Ramos (cell line): ENCODE results near the gene LGR6.
"Not testable (repeated sequence)": the region's sequence is repeated elsewhere in the genome, so short reads cannot be mapped to it uniquely, and the experiment has no call there.

Source experiments
- in situ Hi-C: fragments of 300-500 bp; cut with MboI; formaldehyde crosslinking; loops from one replicate; pipeline ENCODE4 v1.14.3; 2022; ENCODE audit warnings: low sequenced_read_pairs; ENCODE audit not compliant: unreplicated experiment

The LGR6 gene

DNA sequence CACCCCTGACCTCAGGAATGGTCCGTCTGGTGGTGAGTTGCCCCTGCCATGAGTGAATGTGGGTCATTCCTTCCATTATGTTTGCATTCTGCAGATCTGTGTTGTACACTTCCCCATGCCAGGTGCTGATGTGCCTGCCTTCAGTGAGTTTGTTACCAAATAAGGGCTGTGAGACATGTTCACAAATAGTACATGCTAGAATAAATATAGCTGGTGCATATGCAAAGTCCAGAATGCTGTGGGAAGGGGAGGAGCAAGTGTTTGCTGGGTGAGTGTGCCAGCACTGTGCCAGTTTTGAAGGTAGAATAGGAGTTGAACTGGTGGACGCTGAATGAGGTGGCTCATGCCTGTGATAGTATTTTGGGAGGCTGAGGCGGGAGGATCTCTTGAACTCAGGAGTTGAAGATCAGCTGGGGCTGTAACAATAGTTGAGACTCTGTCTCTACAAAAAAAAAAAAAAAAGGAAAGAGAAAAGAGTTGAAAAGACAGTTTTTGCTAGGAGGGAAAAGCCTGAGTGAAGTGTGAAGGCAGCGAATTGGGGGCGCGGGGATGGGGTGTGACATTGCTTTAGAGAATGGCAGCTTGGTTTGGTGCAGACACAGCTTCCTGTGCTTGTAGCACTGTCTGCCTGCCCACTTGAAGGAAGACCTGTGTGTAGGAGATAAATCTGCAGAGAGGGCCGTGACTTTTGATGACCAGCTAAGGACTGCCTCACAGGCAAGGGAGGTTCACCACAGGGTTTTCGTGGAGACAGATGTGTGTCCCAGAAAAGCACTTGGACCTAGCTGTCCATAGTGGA is 61.1 kb downstream of the LGR6 start:
- in situ Hi-C loops = no loop called here

DNA sequence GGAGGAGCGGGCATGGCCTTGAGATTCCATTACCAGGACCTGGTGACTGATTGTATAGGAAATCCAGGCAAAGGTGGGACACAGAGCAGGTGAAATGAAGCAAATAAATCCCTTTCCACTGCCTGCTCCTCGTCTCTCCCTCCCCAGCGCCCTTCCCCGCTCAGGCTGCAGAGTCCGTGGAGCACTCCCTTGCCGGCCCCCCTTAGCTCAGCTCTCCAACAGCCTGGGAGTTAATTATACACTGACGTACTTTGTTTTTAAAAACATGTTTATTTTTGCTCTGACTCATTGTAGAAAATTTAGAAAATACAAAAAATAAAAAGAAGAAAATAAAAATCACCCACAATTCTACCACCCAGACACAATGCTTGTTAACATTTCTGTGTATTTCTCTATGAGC is 61.7 kb downstream of the LGR6 start:
- in situ Hi-C loops = no loop called here

DNA sequence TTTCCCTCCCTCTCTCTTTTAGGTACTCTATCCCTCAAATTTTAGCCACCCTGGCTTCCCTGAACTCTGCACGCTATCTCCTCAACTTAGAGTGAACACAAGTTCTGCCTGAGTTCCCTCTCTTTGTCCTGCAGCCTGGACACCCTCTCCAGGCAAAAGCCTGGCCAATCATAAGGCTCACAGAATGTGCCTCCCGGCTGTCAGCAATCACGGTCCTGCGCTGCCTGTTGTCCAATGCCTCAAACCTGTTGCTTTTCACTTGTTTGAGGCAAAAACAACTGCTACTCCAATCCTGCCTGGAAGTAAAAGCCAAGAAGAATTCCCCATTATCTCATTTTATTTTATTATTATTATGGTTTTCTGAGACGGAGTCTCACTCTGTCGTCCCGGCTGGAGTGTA is 66.1 kb downstream of the LGR6 start:
- in situ Hi-C loops = no loop called here

DNA sequence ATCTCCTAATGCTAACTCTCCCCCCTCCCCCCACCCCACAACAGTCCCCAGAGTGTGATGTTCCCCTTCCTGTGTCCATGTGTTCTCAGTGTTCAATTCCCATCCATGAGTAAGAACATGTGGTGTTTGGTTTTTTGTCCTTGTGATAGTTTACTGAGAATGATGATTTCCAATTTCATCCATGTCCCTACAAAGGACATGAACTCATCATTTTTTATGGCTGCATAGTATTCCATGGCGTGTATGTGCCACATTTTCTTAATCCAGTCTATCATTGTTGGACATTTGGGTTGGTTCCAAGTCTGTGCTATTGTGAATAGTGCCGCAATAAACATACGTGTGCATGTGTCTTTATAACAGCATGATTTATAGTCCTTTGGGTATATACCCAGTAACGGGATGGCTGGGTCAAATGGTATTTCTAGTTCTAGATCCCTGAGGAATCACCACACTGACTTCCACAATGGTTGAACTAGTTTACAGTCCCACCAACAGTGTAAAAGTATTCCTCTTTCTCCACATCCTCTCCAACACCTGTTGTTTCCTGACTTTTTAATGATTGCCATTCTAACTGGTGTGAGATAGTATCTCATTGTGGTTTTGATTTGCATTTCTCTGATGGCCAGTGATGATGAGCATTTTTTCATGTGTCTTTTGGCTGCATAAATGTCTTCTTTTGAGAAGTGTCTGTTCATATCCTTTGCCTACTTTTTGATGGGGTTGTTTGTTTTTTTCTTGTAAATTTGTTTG is 67.8 kb downstream of the LGR6 start:
- in situ Hi-C loops = not testable (repeated sequence)

DNA sequence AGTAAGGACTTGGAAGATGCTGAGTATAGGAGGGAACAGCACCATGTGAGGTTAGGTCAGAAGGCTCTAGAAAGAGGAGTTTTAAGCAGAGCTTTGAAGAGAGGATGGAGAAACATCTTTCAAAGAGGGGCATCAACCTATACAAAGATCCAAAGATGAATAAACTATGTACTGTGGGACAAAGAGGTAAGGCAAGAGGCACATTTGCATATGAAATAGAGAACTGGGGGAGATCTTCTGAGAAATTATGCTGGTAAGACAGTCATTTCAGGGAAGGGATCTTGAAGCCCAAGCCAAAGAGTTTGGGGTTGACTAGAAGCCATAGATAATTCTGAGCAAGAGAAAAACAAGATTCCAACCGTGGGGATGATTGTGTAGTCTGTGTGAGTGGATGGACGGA is 70.0 kb downstream of the LGR6 start:
- in situ Hi-C loops = no loop called here

DNA sequence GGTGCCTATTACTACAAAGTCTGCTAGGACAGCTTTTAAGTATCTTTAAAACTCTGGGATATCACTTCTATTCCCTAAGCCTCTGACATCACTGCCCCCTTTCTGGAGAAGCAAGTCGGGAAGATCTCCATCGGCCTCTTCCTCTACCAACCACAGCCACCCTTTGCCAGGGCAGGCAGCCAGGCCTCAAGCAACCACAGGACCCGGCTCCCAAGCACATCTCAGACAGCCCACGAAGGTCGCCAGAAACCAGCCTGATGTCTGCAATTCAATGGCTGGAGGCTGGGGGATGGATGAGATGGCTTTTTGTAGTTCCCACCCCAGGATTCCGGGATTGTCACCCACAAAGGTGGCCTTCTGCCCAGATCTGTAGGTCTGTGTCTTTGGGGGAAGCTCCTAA is 70.7 kb downstream of the LGR6 start:
- in situ Hi-C loops = no loop called here

DNA sequence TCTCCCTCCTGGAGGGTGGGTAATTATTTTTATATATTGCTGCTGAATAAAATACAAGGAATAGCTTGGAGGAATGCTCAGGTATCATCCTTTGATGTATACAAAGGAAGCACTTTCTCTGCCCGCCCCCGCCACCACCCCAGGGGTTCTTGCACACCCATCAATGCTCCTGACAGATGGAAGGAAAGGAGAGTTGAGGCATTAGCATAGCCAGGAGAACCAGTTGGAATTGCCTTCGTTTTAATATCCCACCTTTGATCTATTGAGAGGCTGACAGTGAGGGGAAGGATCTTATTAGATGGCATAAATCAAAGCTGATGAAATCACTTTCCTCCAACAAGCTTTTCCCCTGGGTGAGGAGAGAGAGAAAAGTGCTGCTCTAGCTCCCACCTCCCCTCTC is 71.1 kb downstream of the LGR6 start:
- in situ Hi-C loops = no loop called here

DNA sequence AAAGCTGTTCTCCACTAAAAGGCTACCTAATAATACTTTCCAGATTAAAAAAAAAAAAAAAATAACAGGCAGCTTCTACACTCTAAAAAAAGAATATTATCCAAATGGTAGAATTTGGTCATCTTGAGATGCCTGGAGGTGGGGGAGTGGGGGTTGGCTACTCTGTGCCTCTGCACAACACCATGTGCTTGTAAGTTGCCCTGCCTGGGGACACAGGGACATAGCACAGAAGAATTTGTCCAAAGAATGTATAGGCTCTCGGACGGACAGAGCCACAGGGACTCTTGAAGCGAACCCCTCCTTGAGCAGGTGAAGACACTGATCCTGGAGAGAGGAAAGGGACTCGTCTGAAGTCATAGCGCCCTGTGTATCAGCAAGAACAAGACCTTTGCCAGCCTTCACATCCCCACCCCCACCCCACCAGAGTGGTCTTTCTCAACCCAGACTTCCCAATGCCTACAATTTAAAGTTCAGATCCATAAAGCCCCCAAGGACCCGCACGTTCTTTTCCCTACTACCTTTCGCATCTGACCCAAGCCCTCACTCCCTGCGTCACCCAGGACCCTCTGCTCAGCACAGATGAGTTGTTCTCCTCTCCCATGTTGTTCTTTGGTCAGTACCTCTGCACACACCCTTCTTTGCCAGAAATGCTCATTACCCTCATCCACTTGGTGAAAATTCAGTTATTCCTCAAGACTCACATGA is 72.6 kb downstream of the LGR6 start:
- in situ Hi-C loops = no loop called here

DNA sequence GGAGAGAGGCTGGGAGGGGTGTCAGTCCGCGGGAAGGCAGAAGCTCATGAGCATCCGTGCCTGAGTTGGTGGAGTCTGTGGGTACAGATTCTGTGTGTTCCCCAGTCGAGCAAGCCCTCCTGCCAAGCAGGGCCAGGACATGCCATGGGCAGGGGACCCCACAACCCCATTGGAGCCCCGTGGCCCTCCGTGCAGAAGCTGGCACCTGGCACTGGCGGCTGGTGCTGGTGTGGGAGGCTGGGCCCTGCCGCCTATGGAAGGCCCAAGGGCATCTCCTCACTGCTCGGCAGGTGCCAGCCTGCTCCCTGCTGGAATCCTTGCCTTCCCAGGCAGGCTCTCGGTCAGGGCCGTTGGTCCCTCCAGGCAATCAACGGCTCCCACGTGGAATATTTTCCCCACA is 74.4 kb downstream of the LGR6 start:
- in situ Hi-C loops = no loop called here

DNA sequence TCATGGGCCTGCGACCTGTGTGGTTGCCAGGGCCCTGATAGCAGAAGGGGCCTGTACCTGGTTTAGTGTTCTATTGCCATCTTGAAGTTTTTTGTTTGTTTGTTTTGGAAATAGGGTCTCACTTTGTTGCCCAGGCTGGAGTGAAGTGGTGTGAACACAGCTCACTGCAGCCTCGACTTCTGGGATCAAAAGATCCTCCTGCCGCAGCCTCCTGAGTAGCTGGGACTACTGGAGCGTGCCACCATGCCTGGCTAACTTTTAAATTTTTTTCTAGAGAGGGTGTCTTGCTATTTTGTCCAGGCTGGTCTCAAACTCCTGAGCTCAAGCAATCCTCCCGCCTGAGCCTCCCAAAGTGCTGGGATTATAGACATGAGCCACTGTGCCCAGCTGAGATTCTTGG is 75.2 kb downstream of the LGR6 start:
- in situ Hi-C loops = no loop called here

DNA sequence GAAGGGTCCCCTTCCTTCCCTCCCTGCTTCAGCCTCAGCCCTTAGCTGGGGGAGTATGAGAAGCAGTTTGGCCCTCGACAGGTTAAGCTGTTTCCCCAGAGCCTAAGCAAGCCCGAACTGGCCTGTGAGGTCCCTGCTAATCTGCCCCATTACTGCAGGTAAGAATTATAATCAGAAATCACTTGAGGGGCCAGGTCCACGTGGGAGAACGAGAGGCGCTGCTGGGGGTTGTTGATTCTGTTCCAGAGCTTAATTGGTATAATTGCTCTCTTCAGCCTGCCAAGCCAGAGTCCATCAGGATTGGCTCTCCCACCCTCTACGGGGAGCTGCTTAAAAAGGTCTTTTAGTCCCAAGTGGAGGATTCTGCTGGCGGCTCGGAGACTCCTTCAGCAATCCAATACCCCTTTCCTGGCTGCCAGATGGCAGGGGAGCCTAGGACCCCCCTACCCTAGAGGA is 77.3 kb downstream of the LGR6 start:
- in situ Hi-C loops = no loop called here

DNA sequence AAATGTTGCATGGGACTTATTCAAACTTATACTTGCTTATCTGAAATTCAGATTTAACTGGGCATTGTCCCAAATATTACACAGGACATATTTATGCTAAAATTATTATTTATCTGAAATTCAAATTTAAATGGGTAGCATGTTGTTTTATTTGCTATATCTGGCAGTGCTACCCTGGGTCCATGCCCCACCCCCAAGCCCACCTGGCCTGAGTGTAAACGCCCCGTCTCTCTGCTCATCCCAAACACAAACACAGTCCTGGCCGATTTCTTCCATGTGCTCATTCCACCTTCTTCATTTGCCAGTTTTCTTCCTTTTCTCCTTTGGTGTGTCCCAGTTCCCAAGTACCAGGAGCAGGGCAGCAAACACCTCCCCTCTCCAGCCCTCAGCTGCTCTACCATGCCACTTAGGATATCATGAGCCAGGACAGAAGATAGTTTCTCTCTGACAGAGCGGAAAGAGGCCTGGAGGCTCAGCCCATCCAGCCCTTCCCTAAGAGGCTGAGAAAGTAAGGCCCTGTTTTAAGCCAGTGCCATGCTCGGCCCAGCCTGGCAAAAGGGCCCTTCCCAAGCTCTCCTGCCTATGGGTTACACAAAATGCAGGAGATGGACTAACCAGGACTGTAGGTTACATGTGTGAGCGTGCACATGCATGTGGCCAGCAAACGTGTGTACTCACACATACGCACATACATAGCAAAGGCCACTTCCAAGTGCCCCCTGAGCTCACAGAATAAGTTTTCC is 78.7 kb downstream of the LGR6 start:
- in situ Hi-C loops = no loop called here

DNA sequence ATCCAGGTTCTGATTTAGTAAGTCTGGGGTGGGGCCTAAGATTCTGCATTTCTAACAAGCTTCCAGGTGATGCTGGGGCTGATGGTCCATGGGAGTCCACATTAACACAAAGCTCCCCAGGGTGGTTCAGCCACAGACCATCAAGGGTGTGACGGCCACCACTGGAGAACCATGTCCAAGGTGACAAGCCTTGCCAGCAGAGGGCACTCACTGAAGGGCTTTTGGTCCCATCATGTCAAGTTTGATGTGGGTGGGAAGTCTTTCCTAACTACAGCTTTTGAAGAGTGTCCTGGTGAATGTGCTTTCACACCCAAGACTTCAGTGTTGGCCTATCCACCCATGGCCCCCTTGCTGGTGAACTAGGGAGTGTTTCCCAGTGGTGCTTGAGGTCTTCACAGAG is 81.0 kb downstream of the LGR6 start:
- in situ Hi-C loops = no loop called here

DNA sequence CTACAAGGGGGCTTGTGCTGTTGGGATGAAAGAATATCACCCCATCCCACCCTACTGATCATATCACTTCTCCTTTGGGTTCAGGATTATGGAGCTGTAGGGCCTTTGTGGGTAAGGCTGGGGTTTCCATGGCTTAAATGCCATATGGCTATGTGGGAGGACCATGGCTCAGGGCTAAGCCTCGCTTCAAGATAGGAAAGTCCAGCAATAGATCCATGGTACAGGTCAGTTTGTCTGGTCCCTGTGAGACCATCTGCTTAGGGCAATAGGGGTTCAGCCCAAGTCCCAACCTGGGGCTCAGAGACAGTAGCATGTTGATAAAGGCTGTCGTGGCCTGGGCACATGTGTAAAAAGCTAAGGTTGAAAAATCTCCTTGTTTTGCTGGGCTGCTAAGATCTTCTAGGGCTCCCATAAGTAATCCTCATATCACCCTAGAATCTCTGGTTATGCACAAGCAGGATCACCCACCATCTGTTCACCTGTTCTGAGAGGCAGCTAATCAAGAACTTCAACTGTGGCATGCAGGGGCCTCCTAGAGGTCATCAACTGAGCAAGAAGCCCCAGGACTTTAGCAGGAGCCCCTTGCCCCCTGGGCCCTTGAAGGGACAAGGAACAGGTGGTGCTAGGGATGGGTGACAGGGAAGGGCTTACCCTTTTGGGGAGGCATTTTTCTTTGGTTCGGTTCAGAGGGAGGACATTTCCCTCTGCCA is 81.6 kb downstream of the LGR6 start:
- in situ Hi-C loops = no loop called here

DNA sequence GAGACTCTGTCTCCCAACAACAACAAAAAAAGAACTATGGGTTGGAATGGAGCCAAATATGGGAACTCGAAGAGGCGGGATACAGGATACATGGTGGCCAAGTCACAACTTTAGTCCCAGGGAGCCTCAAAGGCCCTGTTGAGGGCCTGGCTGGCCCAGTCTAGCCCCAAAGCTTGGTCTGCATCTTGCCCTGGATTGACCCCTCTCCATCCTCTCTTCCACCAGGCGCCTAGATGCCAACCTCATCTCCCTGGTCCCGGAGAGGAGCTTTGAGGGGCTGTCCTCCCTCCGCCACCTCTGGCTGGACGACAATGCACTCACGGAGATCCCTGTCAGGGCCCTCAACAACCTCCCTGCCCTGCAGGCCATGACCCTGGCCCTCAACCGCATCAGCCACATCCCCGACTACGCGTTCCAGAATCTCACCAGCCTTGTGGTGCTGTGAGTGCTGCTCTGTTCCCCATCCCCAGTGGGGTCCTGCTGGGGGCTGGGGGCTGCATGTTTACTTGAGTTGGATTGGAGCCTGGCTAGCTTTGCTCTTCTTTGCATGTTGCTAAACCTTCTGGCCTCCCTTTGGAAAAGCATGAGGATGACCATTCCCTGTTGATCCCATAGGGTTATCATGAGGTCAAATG is 82.6 kb downstream of the LGR6 start:
- in situ Hi-C loops = no loop called here

DNA sequence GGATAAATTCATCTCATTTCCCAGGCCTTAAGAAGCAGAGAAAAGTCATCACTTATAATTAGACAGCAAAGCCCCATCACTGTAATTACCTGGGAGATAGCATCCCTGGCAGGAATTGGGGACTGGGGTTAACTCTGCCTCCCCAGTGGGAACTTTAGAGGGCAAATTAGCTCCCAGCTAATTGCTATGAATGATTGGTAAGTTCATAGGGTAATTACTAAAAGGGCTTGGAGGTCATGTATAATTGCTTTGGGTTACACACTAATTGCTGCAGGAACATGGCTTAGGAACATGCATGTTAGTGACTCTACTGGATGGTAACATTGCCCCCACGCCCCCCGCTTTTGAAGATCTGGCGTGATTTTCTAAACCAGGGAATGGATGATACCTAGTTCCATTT is 83.3 kb downstream of the LGR6 start:
- in situ Hi-C loops = no loop called here

DNA sequence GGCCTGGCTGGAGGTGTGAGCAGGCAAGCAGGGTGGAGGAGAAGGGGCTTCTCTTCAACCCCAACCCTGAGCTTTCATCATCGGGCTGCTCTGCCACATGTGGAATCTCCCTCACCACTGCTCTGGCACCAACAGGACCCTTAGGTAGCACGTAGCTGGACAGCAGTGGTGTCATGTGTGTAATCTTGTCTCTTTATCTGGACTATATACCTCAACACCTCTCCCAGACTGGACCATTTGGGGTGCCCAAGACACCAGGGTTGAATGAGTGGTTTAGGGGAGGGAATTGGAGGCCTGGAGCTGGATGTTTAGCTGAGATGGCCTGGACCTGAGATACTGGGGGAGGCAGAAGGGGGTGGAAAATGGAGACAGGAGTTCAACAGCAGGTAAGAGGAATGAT is 85.2 kb downstream of the LGR6 start:
- in situ Hi-C loops = no loop called here

DNA sequence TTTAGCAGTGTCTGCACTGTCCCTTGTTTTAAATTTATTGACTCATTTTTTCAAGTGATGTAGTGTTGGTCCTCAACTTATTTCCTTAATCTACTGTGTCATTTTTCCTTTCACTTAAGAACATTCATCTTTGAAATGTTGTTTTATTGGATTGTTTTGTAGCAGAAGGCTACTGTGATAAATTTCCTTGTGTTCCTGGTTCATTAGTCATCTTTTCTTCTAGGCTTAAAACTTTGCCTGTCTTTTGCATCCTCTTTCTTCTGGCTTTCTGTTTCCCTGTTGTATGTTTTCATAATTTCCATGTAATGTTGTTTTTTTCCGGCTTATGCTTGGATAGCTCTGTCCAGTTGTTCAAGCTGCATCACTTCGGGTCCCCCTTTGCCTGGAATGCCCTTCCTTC is 86.2 kb downstream of the LGR6 start:
- in situ Hi-C loops = no loop called here

DNA sequence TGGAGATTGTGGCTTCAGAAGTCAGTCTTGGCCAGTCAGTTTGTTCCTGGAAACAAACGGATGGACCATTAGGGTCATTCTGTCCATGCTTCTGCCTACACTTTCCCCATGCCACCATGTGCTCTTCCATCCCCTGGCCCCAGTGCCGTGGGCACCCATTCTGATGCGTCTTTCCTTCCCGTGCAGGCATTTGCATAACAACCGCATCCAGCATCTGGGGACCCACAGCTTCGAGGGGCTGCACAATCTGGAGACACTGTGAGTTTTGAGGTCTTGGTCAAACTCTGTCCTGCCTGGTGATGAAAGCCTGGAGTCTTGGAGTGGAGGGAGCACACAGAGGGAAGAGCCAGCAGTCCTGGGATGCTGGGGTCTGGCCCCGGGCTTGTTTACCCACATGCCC is 87.0 kb downstream of the LGR6 start:
- in situ Hi-C loops = no loop called here
